ENCODE measurements around the gene YY1.
"Not testable (repeated sequence)": the region's sequence is repeated elsewhere in the genome, so short reads cannot be mapped to it uniquely, and the experiment has no call there.

Gene YY1

GRCh38 chr14:100243020-100243419 lies 4.1 kb downstream of the YY1 start:
- DNase-seq (ENCODE audit: low read depth), result no peak

DNA sequence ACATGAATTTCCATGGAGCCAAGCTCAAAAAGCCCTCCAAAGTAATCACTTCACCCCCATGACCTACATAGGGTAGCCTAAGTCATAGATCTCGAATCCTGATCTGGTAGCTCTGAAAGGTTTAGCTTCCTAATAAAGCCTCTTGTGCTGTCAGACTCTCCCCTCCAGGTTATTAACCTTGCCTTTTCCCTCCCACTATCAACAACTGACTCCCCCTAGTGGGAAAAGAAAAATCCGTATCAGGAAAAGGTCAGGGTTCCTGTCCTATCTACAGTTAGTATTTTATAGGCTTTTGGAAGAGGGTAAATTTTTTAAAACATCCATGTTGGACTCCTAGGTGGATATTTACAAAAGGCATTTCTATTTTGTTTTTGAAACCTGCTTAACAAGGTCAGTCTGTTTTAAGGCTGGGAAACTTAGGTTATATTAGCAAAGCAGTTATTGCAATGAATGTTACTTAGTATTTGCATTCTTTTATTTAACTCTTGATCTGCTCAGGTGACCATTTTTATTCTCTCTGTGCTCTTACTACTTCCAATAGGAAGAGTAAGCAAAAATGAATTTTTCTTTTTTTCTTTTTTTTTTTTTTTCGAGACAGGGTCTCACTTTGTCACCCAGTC lies 8.0 kb downstream of the YY1 start:
- DNase-seq (ENCODE audit: low read depth), result no peak

DNA sequence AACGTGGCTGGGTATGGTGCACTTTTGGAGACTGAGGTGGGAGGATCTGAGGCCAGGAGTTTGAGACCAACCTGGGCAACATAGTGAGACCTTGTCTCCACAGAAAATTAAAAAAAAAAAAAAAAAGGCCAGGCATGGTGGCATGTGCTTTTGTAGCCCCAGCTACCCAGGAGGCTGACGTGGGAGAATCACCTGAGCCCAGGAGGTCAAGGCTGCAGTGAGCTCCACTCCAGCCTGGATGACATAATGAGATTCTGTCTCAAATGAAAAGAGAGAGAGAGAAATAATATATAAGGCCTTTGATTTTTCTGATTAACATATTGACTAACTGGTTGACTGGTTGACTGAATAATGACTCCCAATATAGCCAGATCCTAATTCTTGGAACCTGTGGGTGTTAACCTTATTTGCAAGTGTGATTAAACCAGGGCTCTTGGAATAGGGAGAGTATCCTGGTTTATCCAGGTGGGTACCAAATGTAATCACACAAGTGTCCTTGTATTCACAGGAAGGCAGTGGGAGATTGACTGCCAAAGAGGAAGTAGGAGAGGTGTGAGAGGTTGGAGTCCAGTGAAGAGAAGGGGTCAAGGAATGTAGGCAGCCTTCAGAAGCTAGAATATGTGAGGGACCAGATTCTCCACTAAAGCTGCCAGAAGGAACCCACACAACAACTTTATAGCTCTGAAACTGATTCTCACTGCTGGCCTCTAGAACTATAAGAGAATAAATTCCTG lies 12.0 kb downstream of the YY1 start:
- no peak for DNase-seq (ENCODE audit: low read depth)

DNA sequence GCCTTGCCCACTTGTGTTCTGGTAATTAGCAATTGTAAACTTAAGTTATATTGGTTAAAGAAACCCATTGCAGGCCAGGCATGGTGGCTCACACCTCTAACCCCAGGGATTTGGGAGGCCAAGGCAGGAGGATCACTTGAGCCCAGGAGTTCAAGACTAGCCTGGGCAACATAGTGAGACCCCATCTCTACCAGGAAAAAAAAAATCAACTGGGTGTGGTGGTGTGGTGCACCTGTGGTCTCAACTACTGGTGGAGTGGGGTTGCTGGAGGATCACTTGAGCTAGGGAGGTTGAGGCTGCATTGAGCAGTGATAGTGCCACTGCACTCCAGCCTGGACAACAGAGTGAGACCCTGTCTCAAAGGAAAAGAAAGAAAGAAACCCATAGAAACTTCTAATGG lies 13.7 kb downstream of the YY1 start:
- DNase-seq (ENCODE audit: low read depth), result no peak

DNA sequence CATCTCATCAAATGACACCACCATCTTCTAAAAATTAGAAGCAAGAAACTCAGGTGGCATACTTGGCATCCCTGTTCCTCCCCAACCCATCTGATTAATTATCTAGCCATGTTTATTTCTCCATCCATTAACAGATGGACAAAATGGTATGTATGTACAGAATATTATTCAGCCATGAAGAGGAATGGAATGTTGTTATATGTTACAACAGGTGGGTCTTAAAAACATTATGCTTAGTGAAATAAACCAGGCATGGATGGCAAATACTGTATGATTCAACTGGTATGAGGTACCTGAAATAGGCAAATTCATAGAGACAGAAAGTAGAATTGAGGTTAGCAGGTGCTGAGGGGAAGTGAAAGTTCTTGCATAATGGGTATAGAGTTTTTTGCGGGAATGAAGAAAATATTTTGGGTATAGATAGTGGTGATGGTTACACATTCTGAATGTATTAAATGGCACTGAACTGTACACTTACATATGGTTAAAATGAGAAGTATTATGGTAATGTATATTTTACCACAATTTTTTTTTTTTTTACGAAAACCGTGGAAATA lies 17.5 kb downstream of the YY1 start:
- DNase-seq (ENCODE audit: low read depth), result no peak

- no peak for DNase-seq (ENCODE audit: low read depth)
Measured at GRCh38 chr14:100261621-100262020, 22.7 kb downstream of the YY1 start.

- DNase-seq (ENCODE audit: low read depth), result no peak
Measured at GRCh38 chr14:100262545-100262944, 23.6 kb downstream of the YY1 start.

- no peak for DNase-seq (ENCODE audit: low read depth)
Measured at GRCh38 chr14:100263141-100263540, 24.2 kb downstream of the YY1 start.

DNA sequence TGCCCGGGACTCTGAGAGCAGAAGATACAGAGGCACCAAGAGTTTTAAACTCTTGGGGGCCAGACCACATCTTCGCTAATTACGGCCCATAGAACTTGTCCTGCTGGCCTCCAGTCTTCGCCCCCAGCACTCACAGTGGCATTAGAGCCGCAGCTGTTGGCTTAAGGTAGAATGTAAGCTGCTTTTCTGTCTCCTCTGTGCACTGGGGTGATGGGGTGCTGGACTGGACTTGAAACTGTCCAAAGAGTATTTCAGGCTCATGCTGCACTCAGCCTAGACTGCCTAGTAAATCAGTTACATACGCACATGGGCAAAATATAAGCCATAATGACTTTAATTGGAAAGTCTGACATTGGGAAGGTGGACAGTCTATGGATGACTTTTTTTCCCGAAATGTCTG lies 29.0 kb downstream of the YY1 start:
- DNase-seq (ENCODE audit: low read depth), result no peak

DNA sequence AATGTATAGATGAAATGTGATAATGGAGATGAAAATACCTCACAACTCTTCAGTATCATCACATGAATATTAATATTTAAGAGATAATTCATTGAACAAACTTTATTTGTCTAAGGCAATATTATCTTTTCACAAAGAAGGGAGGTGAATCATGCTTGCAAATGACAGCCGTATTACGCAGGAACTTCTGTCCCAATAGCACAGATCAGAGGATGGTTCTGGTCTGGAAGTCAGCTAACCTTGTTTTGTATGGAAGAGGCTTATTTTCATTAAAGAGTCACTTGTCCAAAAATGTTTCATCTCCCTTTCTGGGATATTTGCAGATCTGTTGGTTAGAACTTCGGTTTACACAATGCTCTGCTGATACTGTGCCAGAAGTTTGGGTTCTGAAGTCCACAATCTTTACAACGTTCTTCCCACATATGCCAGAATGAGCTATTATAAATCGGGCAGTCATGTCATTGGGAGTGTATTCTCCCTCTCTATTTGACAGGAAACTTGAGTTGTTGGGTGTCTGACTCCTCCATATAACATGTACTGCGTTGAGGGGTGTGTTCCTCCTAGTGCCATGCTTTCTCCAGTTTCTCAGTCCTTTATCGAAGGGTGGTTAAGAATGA lies 29.8 kb downstream of the YY1 start:
- no peak for DNase-seq (ENCODE audit: low read depth)

DNA sequence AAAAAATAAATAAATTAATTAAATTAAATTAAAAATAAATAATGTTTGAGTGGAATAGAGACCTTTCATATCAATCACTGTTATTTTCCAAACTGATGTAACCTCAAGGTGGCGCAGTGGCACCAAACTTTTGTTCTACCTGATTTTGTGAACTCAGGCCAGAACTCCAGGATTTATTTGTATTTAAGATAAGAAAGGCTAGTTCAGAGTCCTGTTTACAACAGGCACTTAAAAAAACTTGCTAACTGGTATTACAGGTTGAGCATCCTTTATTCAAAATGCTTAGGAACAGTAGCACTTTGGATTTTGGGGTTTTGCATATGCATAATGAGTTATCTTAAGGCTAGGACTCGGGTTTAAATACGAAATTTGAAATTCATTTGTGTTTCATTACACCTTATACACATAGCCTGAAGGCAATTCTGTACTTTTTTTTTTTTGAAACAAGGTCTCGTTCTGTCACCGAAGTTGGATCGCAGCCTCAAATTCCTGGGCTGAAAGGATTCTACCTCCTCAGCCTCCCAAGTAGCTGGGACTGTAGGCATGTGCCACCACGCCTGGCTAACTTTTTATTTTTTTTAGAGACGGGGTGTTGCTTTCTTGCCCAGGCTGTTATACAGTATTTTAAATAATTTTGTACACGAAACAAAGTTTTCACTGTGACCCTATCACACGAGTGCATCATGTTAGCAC lies 32.4 kb downstream of the YY1 start:
- no peak for DNase-seq (ENCODE audit: low read depth)

GRCh38 chr14:100274250-100274649 lies 35.3 kb downstream of the YY1 start:
- no peak for DNase-seq (ENCODE audit: low read depth)

DNA sequence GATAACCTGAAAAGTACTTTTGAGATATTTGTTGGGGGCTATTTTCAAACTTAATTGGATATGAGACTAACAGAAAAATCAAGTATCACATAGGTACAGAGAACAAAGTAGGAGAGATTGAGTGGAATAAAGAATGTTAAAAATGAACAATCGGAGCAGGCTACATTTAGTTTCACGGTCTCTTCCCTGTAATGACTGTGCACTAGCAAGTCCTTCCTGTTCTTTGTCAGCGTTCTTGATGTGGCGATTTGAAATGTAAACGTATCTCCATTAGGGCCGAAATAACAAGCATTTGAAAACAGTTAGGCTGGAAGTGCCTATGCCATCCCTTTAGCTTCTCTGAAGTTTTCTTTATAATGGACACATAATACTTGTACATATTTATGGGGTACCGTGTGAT lies 36.3 kb downstream of the YY1 start:
- no peak for DNase-seq (ENCODE audit: low read depth)

- DNase-seq (ENCODE audit: low read depth), result no peak
Measured at GRCh38 chr14:100278702-100279101, 39.8 kb downstream of the YY1 start.

- no peak for DNase-seq (ENCODE audit: low read depth)
Measured at GRCh38 chr14:100279133-100279532, 40.2 kb downstream of the YY1 start.

DNA sequence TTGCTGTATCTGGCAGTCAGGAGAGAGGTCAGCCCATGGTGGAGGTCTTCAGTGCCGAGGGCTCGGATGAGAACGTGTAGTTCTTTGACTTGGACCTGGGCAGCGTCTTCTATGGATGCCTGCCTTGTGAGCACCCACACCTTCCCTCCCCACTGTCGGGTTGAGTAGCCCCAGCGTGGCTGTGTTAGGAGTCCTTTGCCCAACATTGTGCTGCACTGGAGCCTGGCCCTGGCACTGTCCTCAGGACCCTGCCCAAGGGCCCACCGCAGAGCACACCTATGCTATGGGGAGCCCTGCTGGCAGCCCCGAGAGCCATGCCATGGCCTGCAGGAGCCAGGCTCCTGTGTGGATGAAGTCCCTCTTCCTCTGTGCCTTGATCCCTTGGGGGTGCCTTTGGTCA lies 40.6 kb downstream of the YY1 start:
- DNase-seq (ENCODE audit: low read depth), result no peak

DNA sequence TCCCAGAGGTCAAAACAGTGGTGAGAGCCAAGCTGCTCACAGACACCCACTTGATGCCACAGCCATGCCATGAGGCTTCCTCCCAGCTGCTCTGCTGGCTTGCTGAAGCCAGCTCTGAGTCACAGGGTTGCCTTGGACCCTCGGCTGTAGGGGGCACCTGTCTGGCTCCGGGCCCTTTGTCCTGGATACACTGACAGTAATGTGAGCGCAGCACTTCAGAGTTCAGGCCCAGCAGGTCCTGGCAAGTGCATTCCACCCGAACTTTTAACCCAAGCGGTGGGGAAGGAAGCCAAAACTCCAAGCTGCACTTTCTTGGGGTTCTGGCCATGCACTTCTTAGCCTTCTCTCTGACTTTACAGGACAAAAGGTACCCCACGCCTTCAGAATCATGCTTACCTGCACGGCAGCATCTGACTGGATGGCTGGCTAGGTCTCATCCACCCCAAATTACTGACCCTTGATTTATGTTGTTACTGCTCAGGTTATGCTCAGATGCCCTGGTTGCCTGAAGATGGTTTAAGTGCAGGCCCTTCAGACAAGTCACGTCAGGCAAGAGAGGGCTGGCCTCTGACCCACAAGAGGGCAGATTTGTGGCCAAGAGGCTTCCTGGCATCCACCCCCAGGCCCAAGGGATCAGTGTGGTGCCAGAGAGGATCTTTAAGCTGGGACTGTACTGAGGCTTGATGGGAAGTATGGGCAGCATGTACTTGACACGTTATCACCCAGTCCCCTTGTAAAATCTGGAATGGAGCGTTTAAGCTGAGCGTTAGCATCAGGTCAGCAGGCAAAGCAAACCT lies 42.5 kb downstream of the YY1 start:
- no peak for DNase-seq (ENCODE audit: low read depth)

- no peak for DNase-seq (ENCODE audit: low read depth)
Measured at GRCh38 chr14:100282083-100282350, 43.1 kb downstream of the YY1 start.

DNA sequence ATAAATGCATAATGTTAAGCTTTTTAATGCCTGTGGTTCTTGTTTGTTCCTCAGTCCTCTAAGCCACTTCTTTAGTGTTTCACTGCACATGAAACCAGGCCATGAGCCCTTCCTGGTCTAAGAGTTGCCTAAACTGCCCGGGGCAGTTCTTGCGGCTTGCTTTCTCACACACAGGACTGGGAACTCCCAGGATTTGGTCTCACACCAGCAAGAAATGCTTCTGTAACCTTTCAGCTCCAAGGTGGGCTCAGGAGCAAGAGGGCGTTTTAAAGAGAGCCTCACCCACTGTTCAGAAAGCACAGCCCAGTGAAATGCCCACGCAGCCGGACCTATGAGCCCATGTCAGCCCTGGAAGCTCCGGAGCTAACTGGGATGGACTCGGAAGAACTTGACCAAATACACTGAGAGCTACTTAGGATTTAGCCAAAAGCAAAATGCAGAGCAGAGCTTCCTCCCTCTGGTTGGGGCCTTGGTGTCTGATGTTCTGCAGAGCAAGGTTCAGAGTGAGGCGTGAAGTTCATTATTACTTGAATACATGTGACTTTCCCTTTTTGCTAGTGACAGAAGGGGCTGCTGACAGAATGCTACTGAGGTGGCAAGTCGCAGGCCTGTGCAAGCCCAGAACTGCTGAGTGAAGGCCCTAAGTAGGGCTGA lies 43.9 kb downstream of the YY1 start:
- DNase-seq (ENCODE audit: low read depth), result no peak

- not testable (repeated sequence) for DNase-seq (ENCODE audit: low read depth)
Measured at GRCh38 chr14:100283436-100283835, 44.5 kb downstream of the YY1 start.
